NCI-H1417 (cell line): ENCODE data around the gene SRRM3.
"Not testable (repeated sequence)": the region's sequence is repeated elsewhere in the genome, so short reads cannot be mapped to it uniquely, and the experiment has no call there.

ENCODE experiments used
- DNase-seq, 3 experiments: peaks; one replicate each; lab custom pipeline; 2025; lab: John Stamatoyannopoulos, UW

The SRRM3 gene

GRCh38 chr7:76291351-76292212 is 89.9 kb downstream of the SRRM3 start:
- DNase-seq = peak; percentile 79 to 90 (median 84)

- no peak for DNase-seq
Observed at GRCh38 chr7:76292213-76292573, 90.5 kb downstream of the SRRM3 start.

- DNase-seq = not testable (repeated sequence)
Observed at GRCh38 chr7:76292911-76293310, 91.2 kb downstream of the SRRM3 start.

DNA sequence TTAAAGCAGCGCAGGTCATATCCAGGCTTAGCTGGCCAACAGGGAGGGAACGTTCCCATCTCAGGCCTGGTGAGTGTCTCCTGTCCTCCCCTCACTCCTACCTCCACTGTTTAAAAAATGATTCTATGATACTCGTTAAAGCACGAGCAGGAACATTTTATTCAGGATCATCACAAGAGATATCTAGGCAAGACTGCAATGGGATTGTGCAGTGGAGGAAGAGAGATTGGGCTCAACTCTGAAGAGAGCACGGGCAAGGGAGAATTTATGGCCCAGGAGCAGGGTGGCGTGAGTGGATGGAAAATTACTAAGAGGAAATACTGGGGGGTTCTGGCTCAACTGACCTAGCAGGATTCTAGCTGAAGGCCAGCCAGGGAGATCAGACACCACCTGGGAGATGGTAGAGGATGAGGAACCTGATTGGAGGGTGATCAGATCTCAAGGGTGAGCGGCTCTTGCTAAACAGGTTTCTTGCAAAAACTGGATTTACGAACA is 91.8 kb downstream of the SRRM3 start:
- no peak for DNase-seq

GRCh38 chr7:76294344-76295024 is 92.8 kb downstream of the SRRM3 start:
- DNase-seq = peak; percentile 88 to 97 (median 95)

- DNase-seq = peak in 2 of 3 experiments; percentile 21
Observed at GRCh38 chr7:76296743-76297740, 95.3 kb downstream of the SRRM3 start.

DNA sequence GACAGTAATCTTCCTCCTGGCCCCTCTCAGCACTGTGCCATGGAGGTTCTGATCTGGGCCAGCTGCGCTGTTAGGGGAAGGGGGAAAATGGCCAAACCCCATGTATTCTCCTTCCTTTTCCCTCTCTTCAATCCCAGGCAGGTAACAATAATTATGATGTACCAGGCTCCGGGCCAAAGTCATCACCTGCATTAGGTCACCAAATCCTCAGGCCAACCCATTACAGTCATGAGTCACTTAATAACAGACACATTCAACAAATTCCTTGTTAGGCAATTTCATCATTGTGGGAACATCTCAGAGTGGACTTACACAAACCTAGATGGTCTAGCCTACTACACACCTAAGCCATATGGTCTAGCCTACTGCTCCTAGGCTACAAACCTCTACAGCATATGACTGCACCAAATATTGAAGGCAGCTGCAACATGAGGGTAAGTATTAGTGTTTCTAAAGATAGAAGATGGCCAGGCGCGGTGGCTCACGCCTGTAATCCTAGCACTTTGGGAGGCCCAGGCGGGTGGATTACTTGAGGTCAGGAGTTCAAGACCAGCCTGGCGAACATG is 98.6 kb downstream of the SRRM3 start:
- DNase-seq = no peak

GRCh38 chr7:76301000-76301399 is 99.3 kb downstream of the SRRM3 start:
- DNase-seq = no peak

DNA sequence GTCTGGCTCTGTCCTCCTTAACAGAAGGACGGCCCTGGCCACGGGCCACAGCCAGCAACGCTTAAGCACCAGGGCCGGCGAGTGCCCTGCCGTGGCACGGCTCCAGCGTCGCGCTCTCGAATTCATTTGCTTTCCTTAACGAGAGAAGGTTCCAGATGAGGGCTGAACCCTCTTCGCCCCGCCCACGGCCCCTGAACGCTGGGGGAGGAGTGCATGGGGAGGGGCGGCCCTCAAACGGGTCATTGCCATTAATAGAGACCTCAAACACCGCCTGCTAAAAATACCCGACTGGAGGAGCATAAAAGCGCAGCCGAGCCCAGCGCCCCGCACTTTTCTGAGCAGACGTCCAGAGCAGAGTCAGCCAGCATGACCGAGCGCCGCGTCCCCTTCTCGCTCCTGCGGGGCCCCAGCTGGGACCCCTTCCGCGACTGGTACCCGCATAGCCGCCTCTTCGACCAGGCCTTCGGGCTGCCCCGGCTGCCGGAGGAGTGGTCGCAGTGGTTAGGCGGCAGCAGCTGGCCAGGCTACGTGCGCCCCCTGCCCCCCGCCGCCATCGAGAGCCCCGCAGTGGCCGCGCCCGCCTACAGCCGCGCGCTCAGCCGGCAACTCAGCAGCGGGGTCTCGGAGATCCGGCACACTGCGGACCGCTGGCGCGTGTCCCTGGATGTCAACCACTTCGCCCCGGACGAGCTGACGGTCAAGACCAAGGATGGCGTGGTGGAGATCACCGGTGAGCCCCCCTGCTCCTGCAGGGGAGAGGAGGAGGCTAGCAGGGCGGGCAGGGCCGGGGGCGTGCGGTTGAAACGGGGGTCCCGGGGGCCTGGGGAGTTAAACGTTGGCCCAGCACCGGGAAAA is 100.9 kb downstream of the SRRM3 start, which contains the start of gene HSPB1:
HSPB1 (plus strand) TSS at position 327 of the 855 bp plus-strand sequence; CDS start at position 367, 40 bp downstream.
- peak; percentile 85 to 93 (median 90) for DNase-seq

DNA sequence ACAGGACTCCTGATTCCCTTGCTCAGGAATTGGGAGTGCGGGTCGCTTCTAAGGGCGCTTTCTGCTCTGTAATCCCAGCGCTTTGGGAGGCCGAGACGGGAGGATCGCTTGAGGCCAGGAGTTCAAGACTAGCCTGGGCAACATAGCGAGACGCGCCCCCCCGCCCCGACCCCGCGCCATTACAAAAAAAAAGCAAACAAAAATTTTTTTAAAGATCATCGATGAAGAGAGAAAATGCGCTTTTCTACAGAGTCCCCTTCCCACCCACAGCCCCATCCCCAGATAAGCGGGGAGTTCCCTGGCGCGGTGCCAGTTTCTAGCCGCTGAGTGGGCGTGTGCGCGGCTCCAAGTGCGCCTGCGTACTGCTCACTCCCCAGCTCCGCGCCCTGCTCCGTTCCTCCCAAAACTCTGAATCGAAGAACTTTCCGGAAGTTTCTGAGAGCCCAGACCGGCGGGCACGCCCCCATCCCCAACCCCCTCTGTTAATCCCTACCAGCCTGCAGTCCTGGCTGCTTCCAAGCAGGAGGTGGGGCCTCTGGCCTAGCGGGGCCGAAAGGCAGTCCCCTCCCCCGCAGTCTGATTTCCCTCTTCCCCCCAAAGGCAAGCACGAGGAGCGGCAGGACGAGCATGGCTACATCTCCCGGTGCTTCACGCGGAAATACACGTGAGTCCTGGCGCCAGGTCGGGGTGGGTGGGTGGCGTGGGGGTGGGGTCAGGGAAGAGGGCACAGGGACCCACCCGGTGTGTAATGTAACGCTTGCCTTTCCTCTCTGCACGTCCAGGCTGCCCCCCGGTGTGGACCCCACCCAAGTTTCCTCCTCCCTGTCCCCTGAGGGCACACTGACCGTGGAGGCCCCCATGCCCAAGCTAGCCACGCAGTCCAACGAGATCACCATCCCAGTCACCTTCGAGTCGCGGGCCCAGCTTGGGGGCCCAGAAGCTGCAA is 101.8 kb downstream of the SRRM3 start:
- peak; percentile 67 to 87 (median 69) for DNase-seq

DNA sequence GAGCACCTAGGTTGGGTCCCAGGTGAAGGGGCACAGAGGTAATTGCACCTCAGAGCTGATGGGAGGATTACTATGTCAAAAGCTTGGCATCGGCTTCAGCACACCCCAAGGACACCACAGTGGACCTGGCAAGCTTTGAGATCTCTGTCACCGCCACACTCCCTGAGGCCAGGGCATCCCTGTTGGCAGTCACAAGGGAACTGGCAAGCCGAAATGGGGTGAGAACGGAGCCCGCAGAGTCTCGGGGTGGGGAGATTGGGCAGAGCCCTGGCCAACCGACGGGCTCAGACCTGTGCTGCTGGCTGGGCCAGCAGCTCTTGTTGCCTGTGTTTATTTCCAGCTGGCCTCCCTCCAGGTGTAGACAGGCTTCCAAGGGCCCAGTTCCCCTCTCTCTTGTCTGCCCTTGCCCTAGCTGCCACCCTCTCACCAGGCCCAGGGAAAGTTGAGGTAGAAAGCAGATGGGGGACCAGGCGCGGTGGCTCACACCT is 103.2 kb downstream of the SRRM3 start:
- no peak for DNase-seq

DNA sequence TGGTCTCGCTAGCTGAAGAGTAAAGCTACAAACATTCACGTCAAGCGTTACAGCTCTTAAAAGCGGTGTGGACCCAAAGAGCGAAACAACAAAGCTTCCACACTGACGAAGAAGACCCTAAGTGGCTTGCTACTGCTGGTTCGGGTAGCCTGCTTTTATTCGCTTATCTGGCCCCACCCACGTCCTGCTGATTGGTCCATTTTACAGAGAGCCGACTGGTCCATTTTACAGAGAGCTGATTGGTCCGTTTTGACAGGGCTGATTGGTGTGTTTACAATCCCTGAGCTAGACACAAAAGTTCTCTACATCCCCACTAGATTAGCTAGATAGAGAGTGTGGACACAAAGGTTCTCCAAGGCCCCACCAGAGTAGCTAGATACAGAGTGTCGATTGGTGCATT is 107.2 kb downstream of the SRRM3 start:
- not testable (repeated sequence) for DNase-seq

- DNase-seq = not testable (repeated sequence)
Observed at GRCh38 chr7:76309341-76310101, 107.8 kb downstream of the SRRM3 start.

- peak; percentile 67 to 89 (median 72) for DNase-seq
Observed at GRCh38 chr7:76310102-76310957, 108.6 kb downstream of the SRRM3 start.

DNA sequence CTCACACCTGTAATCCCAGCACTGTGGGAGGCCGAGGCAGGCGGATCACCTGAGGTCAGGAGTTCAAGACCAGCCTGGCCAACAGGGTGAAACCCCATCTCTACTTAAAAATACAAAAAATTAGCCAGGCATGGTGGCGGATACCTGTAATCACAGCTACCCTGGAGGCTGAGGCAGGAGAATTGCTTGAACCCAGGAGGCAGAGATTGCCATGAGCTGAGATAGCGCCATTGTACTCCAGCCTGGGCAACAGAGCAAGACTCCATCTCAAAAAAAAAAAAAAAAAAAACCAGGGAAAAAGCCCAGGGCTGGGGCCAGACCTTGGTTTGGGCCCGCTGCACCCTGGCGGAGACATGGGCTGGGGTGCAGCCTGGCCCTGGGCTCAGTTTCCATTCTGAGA is 110.1 kb downstream of the SRRM3 start:
- not testable (repeated sequence) for DNase-seq

GRCh38 chr7:76314042-76314721 is 112.5 kb downstream of the SRRM3 start:
- peak; percentile 83 to 94 (median 94) for DNase-seq

DNA sequence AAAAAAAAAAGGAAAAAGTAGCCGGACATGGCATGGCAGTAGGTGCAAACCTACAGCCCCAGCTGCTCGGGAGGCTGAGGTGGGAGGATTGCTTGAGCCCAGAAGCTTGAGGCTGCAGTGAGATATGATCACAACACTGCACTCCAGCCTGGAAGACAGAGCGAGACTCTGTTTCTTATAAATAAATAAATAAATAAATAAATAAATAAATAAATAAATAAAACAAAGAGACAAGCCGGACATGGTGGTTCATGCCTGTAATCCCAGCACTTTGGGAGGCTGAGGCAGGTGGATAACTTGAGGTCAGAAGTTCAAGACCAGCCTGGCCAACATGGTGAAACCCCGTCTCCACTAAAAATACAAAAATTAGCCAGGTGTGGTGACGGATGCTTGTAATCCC is 113.0 kb downstream of the SRRM3 start:
- not testable (repeated sequence) for DNase-seq
